Sigmoid colon (tissue), 4 donors: Measurements from ENCODE around the gene PCDHA1.
"Not testable (repeated sequence)": the region's sequence is repeated elsewhere in the genome, so short reads cannot be mapped to it uniquely, and the experiment has no call there.

Experiments
- CTCF ChIP-seq, 4 experiments: fragments of 450-650 bp in 3 of 4; fragments of 200-600 bp in 1 of 4; IDR thresholded peaks; one replicate each; pipeline ENCODE4 v1.5.1; 2016 to 2019; ENCODE audit warnings: antibody characterized with exemption in 4 of 4, mild to moderate bottlenecking in 3 of 4, moderate library complexity in 2 of 4
- POLR2AphosphoS5 ChIP-seq, 4 donors: sonication (generic); formaldehyde crosslinking; IDR thresholded peaks; one replicate each; pipeline ENCODE4 v1.6.1; 2017; ENCODE audit warnings: antibody characterized with exemption in 4 of 4

GRCh38 chr5:140802381-140802780, 16.4 kb downstream of the PCDHA1 start:
- TF ChIP-seq CTCF, POLR2AphosphoS5 (IDR thresholded peaks at IDR 0.05): not testable (repeated sequence)
